Thoracic aorta (tissue), 2 donors: ENCODE data around the gene ATP8B3. TPM values are rescaled to one million over a fixed set of nuclear protein-coding genes. Genes with fewer than 3 reads are reported as not detected.

Experiments used
- total RNA-seq, 2 donors: library from RNA; depleted of rRNA; stranded (reverse); fragments of >200 nt; gene quantifications; one replicate each; pipeline versions ENCODE4 v1.1.0 to v1.2.3, GENCODE V29; 2016

The ATP8B3 gene
- total RNA-seq, 2 donors from 2014 or later = 0.21 to 1.4 TPM

Other genes with a start within 250 kb of the ATP8B3 start
- gene MEX3D, start 244.0 kb downstream of the ATP8B3 start, total RNA-seq = 10 to 100 TPM; 23.4 to 26.4 TPM
- 100 to 1,000 TPM in 1 of 2 donors, 10 to 100 TPM in 1; 97.8 to 102 TPM for gene MBD3, start 219.4 kb downstream of the ATP8B3 start, total RNA-seq
- gene UQCR11, start 206.8 kb downstream of the ATP8B3 start, total RNA-seq = 10 to 100 TPM; 32.7 to 51.9 TPM
- gene TCF3, start 159.7 kb downstream of the ATP8B3 start, total RNA-seq = 10 to 100 TPM; 46.0 to 52.5 TPM
- gene ONECUT3, start 58.8 kb downstream of the ATP8B3 start, total RNA-seq = under 1 TPM in 1 of 2 donors, not detected in 1; 0.42 TPM
- 10 to 100 TPM; 18.2 to 24.5 TPM for gene REXO1, start 36.2 kb upstream of the ATP8B3 start, total RNA-seq
- gene KLF16, start 51.3 kb upstream of the ATP8B3 start, total RNA-seq = 10 to 100 TPM in 1 of 2 donors, 1 to 10 TPM in 1; 7.7 to 11.0 TPM
- 100 to 1,000 TPM in 1 of 2 donors, 10 to 100 TPM in 1; 96.8 to 143 TPM for gene ABHD17A, start 73.2 kb upstream of the ATP8B3 start, total RNA-seq
- gene ADAT3, start 93.1 kb upstream of the ATP8B3 start, total RNA-seq = 1 to 10 TPM; 3.9 to 8.4 TPM
- gene SCAMP4, start 93.1 kb upstream of the ATP8B3 start, total RNA-seq = 10 to 100 TPM; 44.1 to 73.7 TPM
- 10 to 100 TPM; 55.5 to 92.4 TPM for gene CSNK1G2, start 128.9 kb upstream of the ATP8B3 start, total RNA-seq
- gene BTBD2, start 203.4 kb upstream of the ATP8B3 start, total RNA-seq = 100 to 1,000 TPM in 1 of 2 donors, 10 to 100 TPM in 1; 43.2 to 107 TPM
- 10 to 100 TPM; 69.7 to 96.3 TPM for gene MKNK2, start 239.0 kb upstream of the ATP8B3 start, total RNA-seq